Anterior cingulate cortex (tissue), 58 donors: ENCODE measurements around the gene LRRC63.

Experiments used
- DNase-seq, 58 donors: peaks; one replicate each; lab custom pipeline; 2025; lab: John Stamatoyannopoulos, UW

Gene LRRC63

GRCh38 chr13:46297361-46297811 lies 85.7 kb downstream of the LRRC63 start:
- DNase-seq: no peak

- DNase-seq: no peak
Observed at GRCh38 chr13:46303742-46304385, 92.1 kb downstream of the LRRC63 start.

- DNase-seq: no peak
Observed at GRCh38 chr13:46304546-46304945, 92.8 kb downstream of the LRRC63 start.

- DNase-seq: no peak
Observed at GRCh38 chr13:46307554-46307953, 95.8 kb downstream of the LRRC63 start.

GRCh38 chr13:46310066-46310465 lies 98.3 kb downstream of the LRRC63 start:
- DNase-seq: no peak

- DNase-seq: no peak
Observed at GRCh38 chr13:46311217-46311616, 99.5 kb downstream of the LRRC63 start.

GRCh38 chr13:46313024-46313423 lies 101.3 kb downstream of the LRRC63 start:
- DNase-seq: no peak

GRCh38 chr13:46313432-46314257 lies 101.9 kb downstream of the LRRC63 start:
- DNase-seq: no peak

GRCh38 chr13:46314587-46314986 lies 102.9 kb downstream of the LRRC63 start:
- no peak for DNase-seq

GRCh38 chr13:46315036-46315435 lies 103.3 kb downstream of the LRRC63 start:
- no peak for DNase-seq

GRCh38 chr13:46315491-46316075 lies 103.9 kb downstream of the LRRC63 start:
- no peak for DNase-seq

GRCh38 chr13:46317120-46317519 lies 105.4 kb downstream of the LRRC63 start:
- no peak for DNase-seq

GRCh38 chr13:46318986-46319385 lies 107.3 kb downstream of the LRRC63 start:
- DNase-seq: no peak

- DNase-seq: no peak
Observed at GRCh38 chr13:46320406-46320805, 108.7 kb downstream of the LRRC63 start.

GRCh38 chr13:46320821-46321220 lies 109.1 kb downstream of the LRRC63 start:
- DNase-seq: no peak

GRCh38 chr13:46321494-46322225 lies 109.9 kb downstream of the LRRC63 start:
- DNase-seq: peak in 35 of 58 donors; percentile 4 to 70 (median 21)

- DNase-seq: no peak
Observed at GRCh38 chr13:46324976-46325375, 113.2 kb downstream of the LRRC63 start.
